HL-60 (cell line): Measurements from ENCODE around the gene CNTNAP5.

Source experiments
- DNase-seq, 2 experiments: peaks; one replicate each; pipeline ENCODE4 v3.0.0-alpha.2; 2010 to 2020; ENCODE audit warnings: low read depth in 1 of 2, low spot score in 1 of 2
- H3K27ac ChIP-seq: fragments of 250-450 bp; sonication (Bioruptor Pico); replicated peaks from 2 replicates; pipeline ENCODE4 v1.5.1; 2020; ENCODE audit warnings: mild to moderate bottlenecking, moderate library complexity
- H3K27me3 ChIP-seq: fragments of 250-450 bp; sonication (Bioruptor Pico); 2 replicates; pipeline ENCODE4 v1.5.1; 2021; ENCODE audit warnings: mild to moderate bottlenecking, moderate library complexity; ENCODE audit not compliant: insufficient read depth, poor library complexity, severe bottlenecking
- H3K4me3 ChIP-seq: replicated peaks from 2 replicates; pipeline ENCODE4 v1.5.1; 2011; ENCODE audit warnings: mild to moderate bottlenecking, control low read depth, low read length; ENCODE audit not compliant: insufficient read depth
- GABPA ChIP-seq: IDR thresholded peaks from 2 replicates; pipeline ENCODE4 v1.6.1; 2012; ENCODE audit warnings: low read depth
- POLR2AphosphoS5 ChIP-seq: IDR thresholded peaks from 2 replicates; pipeline ENCODE4 v1.6.1; 2012; ENCODE audit warnings: low read depth
- REST ChIP-seq: IDR thresholded peaks from 2 replicates; pipeline ENCODE4 v1.6.1; 2012; ENCODE audit warnings: low read depth; ENCODE audit not compliant: insufficient replicate concordance
- SPI1 ChIP-seq: IDR thresholded peaks from 2 replicates; pipeline ENCODE4 v1.6.1; 2012; ENCODE audit warnings: low read depth, mild to moderate bottlenecking, borderline replicate concordance
- TF ChIP-seq, protein P1 (sequence below): IDR thresholded peaks from one replicate; pipeline ENCODE4 v1.5.1; 2011; ENCODE audit warnings: low read length, control low read depth, inconsistent platforms; ENCODE audit not compliant: insufficient read depth

Gene CNTNAP5

DNA sequence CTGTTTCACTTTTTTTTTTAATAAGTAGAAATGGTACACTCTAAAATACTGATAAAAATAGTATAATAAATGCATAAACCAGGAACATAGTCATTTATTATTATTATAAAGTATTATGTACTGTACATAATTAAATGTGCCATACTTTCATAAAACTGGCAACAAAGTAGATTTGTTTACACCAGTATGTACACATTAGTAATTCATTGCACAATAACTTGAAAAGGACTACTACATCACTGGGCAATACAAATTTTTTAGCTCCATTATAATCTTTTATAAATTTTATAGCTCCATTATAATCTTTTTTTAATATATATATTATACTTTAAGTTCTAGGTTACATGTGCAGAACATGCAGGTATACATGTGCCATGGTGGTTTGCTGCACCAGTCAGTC is 636.5 kb downstream of the CNTNAP5 start:
- Histone ChIP-seq H3K27me3 (no peaks in the 10 kb centered on the region), H3K27ac (no peak overlapping the region), H3K4me3 (no peak overlapping the region)
- TF ChIP-seq SPI1 (no peak), GABPA (no peak), POLR2AphosphoS5 (no peak), REST (no peak)
- TF ChIP-seq, protein P1, sequence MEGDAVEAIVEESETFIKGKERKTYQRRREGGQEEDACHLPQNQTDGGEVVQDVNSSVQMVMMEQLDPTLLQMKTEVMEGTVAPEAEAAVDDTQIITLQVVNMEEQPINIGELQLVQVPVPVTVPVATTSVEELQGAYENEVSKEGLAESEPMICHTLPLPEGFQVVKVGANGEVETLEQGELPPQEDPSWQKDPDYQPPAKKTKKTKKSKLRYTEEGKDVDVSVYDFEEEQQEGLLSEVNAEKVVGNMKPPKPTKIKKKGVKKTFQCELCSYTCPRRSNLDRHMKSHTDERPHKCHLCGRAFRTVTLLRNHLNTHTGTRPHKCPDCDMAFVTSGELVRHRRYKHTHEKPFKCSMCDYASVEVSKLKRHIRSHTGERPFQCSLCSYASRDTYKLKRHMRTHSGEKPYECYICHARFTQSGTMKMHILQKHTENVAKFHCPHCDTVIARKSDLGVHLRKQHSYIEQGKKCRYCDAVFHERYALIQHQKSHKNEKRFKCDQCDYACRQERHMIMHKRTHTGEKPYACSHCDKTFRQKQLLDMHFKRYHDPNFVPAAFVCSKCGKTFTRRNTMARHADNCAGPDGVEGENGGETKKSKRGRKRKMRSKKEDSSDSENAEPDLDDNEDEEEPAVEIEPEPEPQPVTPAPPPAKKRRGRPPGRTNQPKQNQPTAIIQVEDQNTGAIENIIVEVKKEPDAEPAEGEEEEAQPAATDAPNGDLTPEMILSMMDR = no peak
- no peak for DNase-seq

- no peak overlapping the region for H3K4me3 ChIP-seq
- TF ChIP-seq SPI1 (no peak), REST (no peak), GABPA (no peak), POLR2AphosphoS5 (no peak)
- TF ChIP-seq, protein P1 = no peak
Observed at GRCh38 chr2:124662946-124663644, 638.0 kb downstream of the CNTNAP5 start.

GRCh38 chr2:124663645-124663997 is 638.5 kb downstream of the CNTNAP5 start:
- TF ChIP-seq, protein P1 = no peak
- TF ChIP-seq REST (no peak), SPI1 (no peak)
- Histone ChIP-seq H3K27ac (no peak overlapping the region), H3K4me3 (no peak overlapping the region), H3K27me3 (no peaks in the 10 kb centered on the region)
- no peak for DNase-seq

More at GRCh38 chr2:124662946-124663644, 638.0 kb downstream of the CNTNAP5 start:
- no peaks in the 10 kb centered on the region for H3K27me3 ChIP-seq
- DNase-seq = no peak
- H3K27ac ChIP-seq = no peak overlapping the region
